ENCODE measurements around the gene NSMCE4A.
"Not testable (repeated sequence)": the region's sequence is repeated elsewhere in the genome, so short reads cannot be mapped to it uniquely, and the experiment has no call there.

NSMCE4A gene

GRCh38 chr10:121974019-121974534 lies 940 bp downstream of the NSMCE4A start:
- Histone ChIP-seq H4K20me1 (ENCODE audit: insufficient read depth, low read length) (peaks cover 25% of the 10 kb centered on the region), H3K9me3 (ENCODE audit: insufficient read depth, low read length, severe bottlenecking) (peaks cover 12% of the 10 kb centered on the region), H3K79me2 (ENCODE audit: insufficient read depth, low read length) (peaks cover 51% of the 10 kb centered on the region), H3K36me3 (ENCODE audit: insufficient read depth, low read length) (peaks cover 35% of the 10 kb centered on the region), H3K4me1 (ENCODE audit: insufficient read depth, low read length) (peaks cover 30% of the 10 kb centered on the region), H2AFZ (ENCODE audit: low read depth, low read length) (peak overlapping the region; percentile 100), H3K4me2 (ENCODE audit: insufficient read depth, low read length) (peak overlapping the region; percentile 76), H3K9ac (ENCODE audit: low read depth, low read length) (peak overlapping the region; percentile 96), H3K4me3 (ENCODE audit: low read depth in 1 of 2, low read length in 2 of 2) (peak overlapping the region; percentile 84 to 98), H3K27me3 (ENCODE audit: insufficient read depth, low read length, poor library complexity) (no peaks in the 10 kb centered on the region), H3K27ac (ENCODE audit: low read length) (peak overlapping the region; percentile 92)
- TF ChIP-seq CTCF (IDR thresholded peaks at IDR 0.05; ENCODE audit: borderline replicate concordance, extremely low read depth, low read length, poor library complexity, severe bottlenecking) (no peak), EZH2 (IDR thresholded peaks at IDR 0.05; ENCODE audit: borderline replicate concordance, low read depth, low read length, severe bottlenecking) (no peak)
- no peak for ATAC-seq (ENCODE audit: insufficient read depth, low read depth)
- DNase-seq = no peak

- not testable (repeated sequence) for DNase-seq; H2AFZ ChIP-seq (ENCODE audit: low read depth, low read length); H3K4me2 ChIP-seq (ENCODE audit: insufficient read depth, low read length); H3K27ac ChIP-seq (ENCODE audit: low read length); H3K4me3 ChIP-seq (ENCODE audit: low read depth in 1 of 2, low read length in 2 of 2); H3K9ac ChIP-seq (ENCODE audit: low read depth, low read length); ATAC-seq (ENCODE audit: insufficient read depth, low read depth); H3K27me3 ChIP-seq (ENCODE audit: insufficient read depth, low read length, poor library complexity); H3K9me3 ChIP-seq (ENCODE audit: insufficient read depth, low read length, severe bottlenecking)
- Histone ChIP-seq H3K4me1 (ENCODE audit: insufficient read depth, low read length) (peaks cover 21% of the 10 kb centered on the region), H3K79me2 (ENCODE audit: insufficient read depth, low read length) (peaks cover 37% of the 10 kb centered on the region), H4K20me1 (ENCODE audit: insufficient read depth, low read length) (peaks cover 27% of the 10 kb centered on the region), H3K36me3 (ENCODE audit: insufficient read depth, low read length) (peaks cover 84% of the 10 kb centered on the region)
These were observed 5.9 kb downstream of the NSMCE4A start for GRCh38 chr10:121969086-121969485.

- Histone ChIP-seq H2AFZ (ENCODE audit: low read depth, low read length) (no peak overlapping the region), H3K4me1 (ENCODE audit: insufficient read depth, low read length) (no peaks in the 10 kb centered on the region), H3K79me2 (ENCODE audit: insufficient read depth, low read length) (peaks cover 8% of the 10 kb centered on the region; the same call in 1 of the 2 replicates), H3K27me3 (ENCODE audit: insufficient read depth, low read length, poor library complexity) (no peaks in the 10 kb centered on the region), H3K9ac (ENCODE audit: low read depth, low read length) (no peak overlapping the region), H3K9me3 (ENCODE audit: insufficient read depth, low read length, severe bottlenecking) (no peaks in the 10 kb centered on the region), H3K4me2 (ENCODE audit: insufficient read depth, low read length) (no peak overlapping the region), H4K20me1 (ENCODE audit: insufficient read depth, low read length) (peaks cover 4% of the 10 kb centered on the region; the same call in 1 of the 2 replicates), H3K36me3 (ENCODE audit: insufficient read depth, low read length) (peaks cover 86% of the 10 kb centered on the region), H3K4me3 (ENCODE audit: low read depth in 1 of 2, low read length in 2 of 2) (no peak overlapping the region), H3K27ac (ENCODE audit: low read length) (no peak overlapping the region)
- ATAC-seq (ENCODE audit: insufficient read depth, low read depth) = no peak
- TF ChIP-seq CTCF (IDR thresholded peaks at IDR 0.05; ENCODE audit: borderline replicate concordance, extremely low read depth, low read length, poor library complexity, severe bottlenecking) (no peak), EZH2 (IDR thresholded peaks at IDR 0.05; ENCODE audit: borderline replicate concordance, low read depth, low read length, severe bottlenecking) (no peak)
- DNase-seq = no peak
These were observed 9.0 kb downstream of the NSMCE4A start for GRCh38 chr10:121965996-121966395.

GRCh38 chr10:121961456-121961855 lies 13.6 kb downstream of the NSMCE4A start:
- Histone ChIP-seq H4K20me1 (ENCODE audit: insufficient read depth, low read length) (peaks cover 4% of the 10 kb centered on the region; the same call in 1 of the 2 replicates), H3K36me3 (ENCODE audit: insufficient read depth, low read length) (peaks cover 79% of the 10 kb centered on the region), H2AFZ (ENCODE audit: low read depth, low read length) (no peak overlapping the region), H3K27ac (ENCODE audit: low read length) (no peak overlapping the region), H3K9me3 (ENCODE audit: insufficient read depth, low read length, severe bottlenecking) (no peaks in the 10 kb centered on the region), H3K4me2 (ENCODE audit: insufficient read depth, low read length) (no peak overlapping the region), H3K27me3 (ENCODE audit: insufficient read depth, low read length, poor library complexity) (no peaks in the 10 kb centered on the region), H3K4me1 (ENCODE audit: insufficient read depth, low read length) (no peaks in the 10 kb centered on the region), H3K79me2 (ENCODE audit: insufficient read depth, low read length) (no peaks in the 10 kb centered on the region), H3K9ac (ENCODE audit: low read depth, low read length) (no peak overlapping the region), H3K4me3 (ENCODE audit: low read depth in 1 of 2, low read length in 2 of 2) (no peak overlapping the region)
- TF ChIP-seq CTCF (IDR thresholded peaks at IDR 0.05; ENCODE audit: borderline replicate concordance, extremely low read depth, low read length, poor library complexity, severe bottlenecking) (no peak), EZH2 (IDR thresholded peaks at IDR 0.05; ENCODE audit: borderline replicate concordance, low read depth, low read length, severe bottlenecking) (no peak)
- no peak for ATAC-seq (ENCODE audit: insufficient read depth, low read depth)
- no peak for DNase-seq

Measured in DND-41 (cell line).